HCT116 (cell line): ENCODE data around the gene LIG3. TPM values are rescaled to one million over a fixed set of nuclear protein-coding genes. Genes with fewer than 3 reads are reported as not detected.

Experiments
- ATAC-seq: fragments of 200-7000 bp; cut with Tn5 transposase; 2 replicates; pipeline ENCODE4 v1.9.1; 2020; ENCODE audit warnings: mild to moderate bottlenecking, moderate library complexity
- BruUV-seq: library from RNA; stranded (reverse); fragments of 400-500 nt; replicated peaks from 2 replicates; lab custom pipeline; 2021; lab: Mats Ljungman, UMichigan
- CTCF ChIA-PET: fragments of 300-600 bp; sonication (Branson Sonifier 250); formaldehyde crosslinking; loops from one replicate; lab custom pipeline; 2021; ENCODE audit warnings: antibody characterized with exemption; lab: Charles Lee
- POLR2A ChIA-PET: fragments of 300-600, 350-600 bp; sonication (Branson Sonifier 250); formaldehyde crosslinking; loops from one replicate; lab custom pipeline; 2021; ENCODE audit warnings: antibody characterized with exemption; lab: Charles Lee
- RAD21 ChIA-PET, 2 experiments: fragments of 300-600 bp; sonication (Branson Sonifier 250); formaldehyde crosslinking; loops; one replicate each; lab custom pipeline; 2023; ENCODE audit warnings: low total read pairs in 2 of 2; ENCODE audit not compliant: uncharacterized antibody in 2 of 2, unreplicated experiment in 2 of 2, low non-redundant PET in 1 of 2; lab: Charles Lee
- DNase-seq: peaks from one replicate; pipeline ENCODE4 v3.0.0-alpha.2; 2010; ENCODE audit warnings: low read depth, low spot score
- H2AFZ ChIP-seq: fragments of 200-600 bp; shearing (Covaris generic), sonication (generic); 2 replicates; pipeline ENCODE4 v1.6.1; 2017; ENCODE audit warnings: low read depth, mixed run types, mixed read lengths, antibody characterized with exemption, low read length; ENCODE audit not compliant: poor library complexity, severe bottlenecking
- H3K27ac ChIP-seq: 2 replicates; pipeline ENCODE4 v1.5.1; 2012; ENCODE audit warnings: low read depth, low read length
- H3K27me3 ChIP-seq: fragments of 200-600 bp; sonication (generic); 2 replicates; pipeline ENCODE4 v1.6.1; 2016; ENCODE audit warnings: mixed run types, low read length, mixed read lengths; ENCODE audit not compliant: insufficient read depth
- H3K36me3 ChIP-seq, 2 experiments: fragments of 200-500 bp in 1 of 2; fragments of 200-600 bp in 1 of 2; sonication (Bioruptor generic) in 1 of 2; sonication (generic) in 1 of 2; 2 replicates each; pipeline versions ENCODE4 v1.5.1 to v1.6.1; 2014 to 2016; ENCODE audit warnings: low read length in 2 of 2, inconsistent platforms in 1 of 2, mixed read lengths in 1 of 2, mixed run types in 1 of 2; ENCODE audit not compliant: insufficient read depth in 2 of 2, control insufficient read depth in 1 of 2
- H3K4me1 ChIP-seq, 2 experiments: fragments of 200-600 bp in 1 of 2; sonication (generic) in 1 of 2; 2 replicates each; pipeline versions ENCODE4 v1.5.1 to v1.6.1; 2012 to 2017; ENCODE audit warnings: low read length in 2 of 2, inconsistent platforms in 1 of 2, mild to moderate bottlenecking in 1 of 2, mixed read lengths in 1 of 2, mixed run types in 1 of 2, moderate library complexity in 1 of 2; ENCODE audit not compliant: insufficient read depth in 2 of 2, control insufficient read depth in 1 of 2
- H3K4me2 ChIP-seq: fragments of 200-600 bp; sonication (generic); 2 replicates; pipeline ENCODE4 v1.6.1; 2017; ENCODE audit warnings: mixed run types, low read length, mixed read lengths
- H3K4me3 ChIP-seq, 2 experiments: fragments of 200-600 bp in 1 of 2; sonication (generic) in 1 of 2; replicated peaks in 1 of 2; 2 replicates each; pipeline ENCODE4 v1.5.1; 2011 to 2016; ENCODE audit warnings: low read length in 2 of 2, control low read depth in 1 of 2, low read depth in 1 of 2, mild to moderate bottlenecking in 1 of 2, mixed read lengths in 1 of 2, mixed run types in 1 of 2
- H3K79me2 ChIP-seq: fragments of 200-600 bp; sonication (generic); 2 replicates; pipeline ENCODE4 v1.6.1; 2017; ENCODE audit warnings: mild to moderate bottlenecking, mixed run types, low read length, moderate library complexity, mixed read lengths; ENCODE audit not compliant: insufficient read depth
- H3K9ac ChIP-seq: fragments of 200-600 bp; sonication (generic); 2 replicates; pipeline ENCODE4 v1.6.1; 2016; ENCODE audit warnings: low read length, mixed read lengths
- H3K9me2 ChIP-seq: fragments of 200-600 bp; sonication (generic), shearing (Covaris generic); 2 replicates; pipeline ENCODE4 v1.6.1; 2017; ENCODE audit warnings: mixed run types, mild to moderate bottlenecking, moderate library complexity; ENCODE audit not compliant: insufficient read depth
- H3K9me3 ChIP-seq, 2 experiments: fragments of 200-500 bp in 1 of 2; fragments of 200-600 bp in 1 of 2; sonication (Bioruptor generic) in 1 of 2; sonication (generic) in 1 of 2; 2 replicates each; pipeline ENCODE4 v1.6.1; 2014 to 2017; ENCODE audit warnings: low read length in 2 of 2, mixed read lengths in 2 of 2, inconsistent platforms in 1 of 2, low read depth in 1 of 2, mild to moderate bottlenecking in 1 of 2, mixed run types in 1 of 2, moderate library complexity in 1 of 2; ENCODE audit not compliant: control insufficient read depth in 1 of 2, insufficient read depth in 1 of 2
- H4K20me1 ChIP-seq: fragments of 200-600 bp; sonication (generic), shearing (Covaris generic); 2 replicates; pipeline ENCODE4 v1.6.1; 2017; ENCODE audit warnings: mixed run types, mild to moderate bottlenecking, moderate library complexity; ENCODE audit not compliant: insufficient read depth
- CEBPB ChIP-seq: IDR thresholded peaks from 2 replicates; pipeline ENCODE4 v1.6.1; 2012; ENCODE audit warnings: low read depth
- CTCF ChIP-seq, 3 experiments: fragments of 200-600 bp in 1 of 3; sonication (generic) in 1 of 3; IDR thresholded peaks in 2 of 3; conservative IDR thresholded peaks in 1 of 3; 2 replicates each; pipeline ENCODE4 v1.5.1; 2012 to 2017; ENCODE audit warnings: low read depth in 2 of 3, low read length in 2 of 3, antibody characterized with exemption in 1 of 3, borderline replicate concordance in 1 of 3, control low read depth in 1 of 3, mild to moderate bottlenecking in 1 of 3, mixed read lengths in 1 of 3, mixed run types in 1 of 3, moderate library complexity in 1 of 3; ENCODE audit not compliant: insufficient read depth in 1 of 3
- EZH2 ChIP-seq: fragments of 200-600 bp; sonication (generic); IDR thresholded peaks from 2 replicates; pipeline ENCODE4 v1.6.1; 2017; ENCODE audit warnings: antibody characterized with exemption, mixed run types
- EZH2phosphoT487 ChIP-seq: fragments of 200-600 bp; IDR thresholded peaks from 2 replicates; pipeline ENCODE4 v1.6.1; 2018; ENCODE audit warnings: antibody characterized with exemption, borderline replicate concordance
- FOSL1 ChIP-seq: IDR thresholded peaks from 2 replicates; pipeline ENCODE4 v1.6.1; 2012; ENCODE audit warnings: low read depth
- JUND ChIP-seq: IDR thresholded peaks from 2 replicates; pipeline ENCODE4 v1.6.1; 2012
- SIN3A ChIP-seq: IDR thresholded peaks from 2 replicates; pipeline ENCODE4 v1.6.1; 2012; ENCODE audit warnings: low read depth
- SRF ChIP-seq: IDR thresholded peaks from 2 replicates; pipeline ENCODE4 v1.6.1; 2012; ENCODE audit warnings: low read depth
- ZNF274 ChIP-seq: fragments of 200-500 bp; sonication (Bioruptor generic); IDR thresholded peaks from 2 replicates; pipeline ENCODE4 v1.6.1; 2014; ENCODE audit warnings: mild to moderate bottlenecking, low read depth, low read length, inconsistent platforms
- intact Hi-C: fragments of 100-400 bp; cut with micrococcal nuclease; formaldehyde crosslinking; loops from 2 replicates; pipeline ENCODE4 v1.10.0; 2022
- total RNA-seq: library from RNA; stranded (reverse); gene quantifications from one replicate; pipeline ENCODE4 v1.2.1, GENCODE V29; 2021; ENCODE audit not compliant: unreplicated experiment
- TF ChIP-seq, protein P1 (sequence below): IDR thresholded peaks from 2 replicates; pipeline ENCODE4 v1.6.1; 2011; ENCODE audit warnings: mild to moderate bottlenecking, low read length, moderate library complexity; ENCODE audit not compliant: insufficient replicate concordance; ENCODE audit errors: extremely low read depth
- TF ChIP-seq, protein P2 (sequence below): IDR thresholded peaks from 2 replicates; pipeline ENCODE4 v1.6.1; 2012
- TF ChIP-seq, protein P3 (sequence below): IDR thresholded peaks from 2 replicates; pipeline ENCODE4 v1.6.1; 2012

Gene LIG3
- total RNA-seq, 1 experiment from 2014 or later, result 49.4 TPM

DNA sequence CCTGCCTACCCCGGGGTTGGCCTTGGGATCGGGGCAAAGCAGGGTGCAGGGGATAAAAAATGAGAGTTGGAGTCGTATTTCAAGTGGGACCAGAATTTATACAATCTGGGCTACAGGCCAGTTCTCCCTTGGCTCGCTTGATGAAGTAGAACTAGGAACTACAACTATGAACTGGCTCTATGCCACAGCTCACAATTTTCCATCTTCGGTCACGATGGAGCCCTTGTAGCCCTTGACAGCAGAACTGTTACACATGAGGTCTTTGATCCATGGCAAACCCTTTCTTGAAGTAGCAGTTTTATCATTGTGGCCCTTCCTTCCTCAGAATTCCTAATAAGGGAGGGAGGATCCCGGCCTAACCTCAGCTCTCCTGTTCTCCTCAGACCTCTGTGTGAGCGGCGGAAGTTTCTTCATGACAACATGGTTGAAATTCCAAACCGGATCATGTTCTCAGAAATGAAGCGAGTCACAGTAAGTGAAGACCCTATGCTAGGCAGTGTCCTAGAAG lies 17.1 kb downstream of the LIG3 start:
- no peak overlapping the region for H3K27ac ChIP-seq
- H3K4me3 ChIP-seq, result no peak overlapping the region
- ATAC-seq, result no peak
- intact Hi-C loops, result loop anchor here (5.0 to 10.0 kb wide), 3 partner anchors 540 to 750 kb away; partner anchors contain the start of gene SLFN12L
- BruUV-seq, result no TSS peak
- no peak for DNase-seq
- no peaks in the 10 kb centered on the region for H3K79me2 ChIP-seq
- POLR2A ChIA-PET, result no interaction called here
- no peak overlapping the region for H2AFZ ChIP-seq
- H3K27me3 ChIP-seq, result no peaks in the 10 kb centered on the region
- RAD21 ChIA-PET, result no interaction called here
- CTCF ChIA-PET, result interaction anchor here (1.0 to 1.2 kb wide), 3 partner anchors 118 to 123 kb away, joined by 3 read pairs; no protein-coding TSS in a partner anchor
- TF ChIP-seq SIN3A (no peak), CEBPB (no peak), ZNF274 (no peak), FOSL1 (no peak), EZH2phosphoT487 (no peak), SRF (no peak), EZH2 (no peak), CTCF (IDR thresholded peaks at IDR 0.05 in 2 of 3, conservative IDR thresholded peaks at IDR 0.05 in 1 of 3; ENCODE audit: borderline replicate concordance in 1 of 3, insufficient read depth in 1 of 3, low read depth in 2 of 3, low read length in 2 of 3) (no peak), JUND (no peak)
- TF ChIP-seq, protein P1, sequence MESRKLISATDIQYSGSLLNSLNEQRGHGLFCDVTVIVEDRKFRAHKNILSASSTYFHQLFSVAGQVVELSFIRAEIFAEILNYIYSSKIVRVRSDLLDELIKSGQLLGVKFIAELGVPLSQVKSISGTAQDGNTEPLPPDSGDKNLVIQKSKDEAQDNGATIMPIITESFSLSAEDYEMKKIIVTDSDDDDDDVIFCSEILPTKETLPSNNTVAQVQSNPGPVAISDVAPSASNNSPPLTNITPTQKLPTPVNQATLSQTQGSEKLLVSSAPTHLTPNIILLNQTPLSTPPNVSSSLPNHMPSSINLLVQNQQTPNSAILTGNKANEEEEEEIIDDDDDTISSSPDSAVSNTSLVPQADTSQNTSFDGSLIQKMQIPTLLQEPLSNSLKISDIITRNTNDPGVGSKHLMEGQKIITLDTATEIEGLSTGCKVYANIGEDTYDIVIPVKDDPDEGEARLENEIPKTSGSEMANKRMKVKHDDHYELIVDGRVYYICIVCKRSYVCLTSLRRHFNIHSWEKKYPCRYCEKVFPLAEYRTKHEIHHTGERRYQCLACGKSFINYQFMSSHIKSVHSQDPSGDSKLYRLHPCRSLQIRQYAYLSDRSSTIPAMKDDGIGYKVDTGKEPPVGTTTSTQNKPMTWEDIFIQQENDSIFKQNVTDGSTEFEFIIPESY, result no peak
- TF ChIP-seq, protein P2, sequence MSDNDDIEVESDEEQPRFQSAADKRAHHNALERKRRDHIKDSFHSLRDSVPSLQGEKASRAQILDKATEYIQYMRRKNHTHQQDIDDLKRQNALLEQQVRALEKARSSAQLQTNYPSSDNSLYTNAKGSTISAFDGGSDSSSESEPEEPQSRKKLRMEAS, result no peak
- TF ChIP-seq, protein P3, sequence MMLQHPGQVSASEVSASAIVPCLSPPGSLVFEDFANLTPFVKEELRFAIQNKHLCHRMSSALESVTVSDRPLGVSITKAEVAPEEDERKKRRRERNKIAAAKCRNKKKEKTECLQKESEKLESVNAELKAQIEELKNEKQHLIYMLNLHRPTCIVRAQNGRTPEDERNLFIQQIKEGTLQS, result no peak
- H3K9ac ChIP-seq, result no peak overlapping the region
- no peaks in the 10 kb centered on the region for H3K4me1 ChIP-seq
- peaks cover 26 to 64% of the 10 kb centered on the region in 2 experiments; a peak in 3 of 4 replicates for H3K36me3 ChIP-seq
- no peaks in the 10 kb centered on the region for H3K9me3 ChIP-seq
- H4K20me1 ChIP-seq, result no peaks in the 10 kb centered on the region
- no peak overlapping the region for H3K4me2 ChIP-seq
- H3K9me2 ChIP-seq, result no peaks in the 10 kb centered on the region
